GM23338 (cell line): ENCODE data around the gene TMX2. TPM values are rescaled to one million over a fixed set of nuclear protein-coding genes. Genes with fewer than 3 reads are reported as not detected.
A peak's percentile ranks its signal among the peaks of the same experiment; 100 is the strongest.

Experiments used
- ATAC-seq: fragments of 200-7000 bp; cut with Tn5 transposase; 3 replicates; pipeline ENCODE4 v1.9.1; 2020
- DNase-seq: peaks from one replicate; pipeline ENCODE4 v3.0.0-alpha.2; 2015; ENCODE audit warnings: low spot score
- H2AFZ ChIP-seq: fragments of 200-600 bp; sonication (generic); 2 replicates; pipeline ENCODE4 v1.8.0; 2016; ENCODE audit warnings: antibody characterized with exemption, mild to moderate bottlenecking, moderate library complexity
- H3F3A ChIP-seq: fragments of 200-600 bp; sonication (generic); replicated peaks from 2 replicates; pipeline ENCODE4 v1.8.0; 2017; ENCODE audit warnings: antibody characterized with exemption, mixed run types, low read depth
- H3K27ac ChIP-seq: fragments of 200-600 bp; sonication (generic); 2 replicates; pipeline ENCODE4 v1.6.1; 2016; ENCODE audit warnings: low read depth
- H3K27me3 ChIP-seq: fragments of 200-600 bp; sonication (generic); 2 replicates; pipeline ENCODE4 v1.8.0; 2016; ENCODE audit warnings: mild to moderate bottlenecking, mixed run types, moderate library complexity; ENCODE audit not compliant: insufficient read depth
- H3K36me3 ChIP-seq: fragments of 200-600 bp; sonication (generic); 2 replicates; pipeline ENCODE4 v1.8.0; 2016; ENCODE audit warnings: mild to moderate bottlenecking; ENCODE audit not compliant: insufficient read depth
- H3K4me1 ChIP-seq: fragments of 200-600 bp; sonication (generic); 2 replicates; pipeline ENCODE4 v1.8.0; 2016; ENCODE audit warnings: mild to moderate bottlenecking, moderate library complexity; ENCODE audit not compliant: insufficient read depth
- H3K4me2 ChIP-seq: fragments of 200-600 bp; sonication (generic); 2 replicates; pipeline ENCODE4 v1.7.1; 2017; ENCODE audit warnings: mixed run types
- H3K4me3 ChIP-seq: fragments of 200-600 bp; sonication (generic); 2 replicates; pipeline ENCODE4 v1.6.1; 2016; ENCODE audit warnings: mixed run types
- H3K79me2 ChIP-seq: fragments of 200-600 bp; sonication (generic); replicated peaks from 2 replicates; pipeline ENCODE4 v1.8.0; 2017; ENCODE audit warnings: mild to moderate bottlenecking; ENCODE audit not compliant: insufficient read depth
- H3K9me2 ChIP-seq: fragments of 200-600 bp; sonication (generic); 2 replicates; pipeline ENCODE4 v1.8.0; 2017; ENCODE audit not compliant: insufficient read depth
- H4K20me1 ChIP-seq: fragments of 200-600 bp; sonication (generic); replicated peaks from 2 replicates; pipeline ENCODE4 v1.8.0; 2017; ENCODE audit warnings: mild to moderate bottlenecking; ENCODE audit not compliant: insufficient read depth
- H3K27ac Mint-ChIP-seq: 2 replicates; pipeline ENCODE4 v1.8.0; 2020; ENCODE audit warnings: inconsistent platforms, mild to moderate bottlenecking, moderate library complexity, mixed read lengths
- H3K27me3 Mint-ChIP-seq: 3 replicates; pipeline ENCODE4 v1.8.0; 2022; ENCODE audit warnings: low read depth, mild to moderate bottlenecking, moderate library complexity, mixed read lengths, inconsistent platforms; ENCODE audit not compliant: insufficient read depth, poor library complexity
- H3K36me3 Mint-ChIP-seq: 3 replicates; pipeline ENCODE4 v1.8.0; 2021; ENCODE audit warnings: low read depth, mild to moderate bottlenecking, inconsistent platforms, moderate library complexity, mixed read lengths
- H3K4me1 Mint-ChIP-seq: 3 replicates; pipeline ENCODE4 v1.8.0; 2020; ENCODE audit warnings: mild to moderate bottlenecking, inconsistent platforms, mixed read lengths
- H3K4me3 Mint-ChIP-seq: 3 replicates; pipeline ENCODE4 v1.8.0; 2021; ENCODE audit warnings: moderate library complexity, mild to moderate bottlenecking, inconsistent platforms, mixed read lengths
- H3K9me3 Mint-ChIP-seq: 3 replicates; pipeline ENCODE4 v1.8.0; 2020; ENCODE audit warnings: moderate library complexity, mild to moderate bottlenecking, inconsistent platforms, mixed read lengths
- CREB1 ChIP-seq: fragments of 250-450 bp; sonication (Bioruptor Pico); IDR thresholded peaks from 2 replicates; pipeline ENCODE4 v1.5.0; 2020; ENCODE audit warnings: low read depth, mild to moderate bottlenecking, moderate library complexity
- CTCF ChIP-seq, 2 experiments: fragments of 200-600 bp in 1 of 2; sonication (generic) in 1 of 2; conservative IDR thresholded peaks; 2 replicates each; pipeline versions ENCODE4 v1.5.1 to v1.6.1; 2016 to 2017; ENCODE audit warnings: antibody characterized with exemption in 2 of 2, low read depth in 2 of 2, mild to moderate bottlenecking in 2 of 2, moderate library complexity in 1 of 2
- ETS1 ChIP-seq: IDR thresholded peaks from 2 replicates; pipeline ENCODE4 v1.6.1; 2016; ENCODE audit warnings: antibody characterized with exemption
- EZH2 ChIP-seq: fragments of 200-600 bp; sonication (generic); IDR thresholded peaks from one replicate; pipeline ENCODE4 v1.8.0; 2017; ENCODE audit warnings: antibody characterized with exemption, mild to moderate bottlenecking, low read depth; ENCODE audit not compliant: unreplicated experiment
- EZH2phosphoT487 ChIP-seq: fragments of 200-600 bp; sonication (generic); IDR thresholded peaks from one replicate; pipeline ENCODE4 v1.8.1; 2018; ENCODE audit warnings: antibody characterized with exemption; ENCODE audit not compliant: unreplicated experiment
- JUNB ChIP-seq: IDR thresholded peaks from one replicate; pipeline ENCODE4 v1.6.1; 2016; ENCODE audit warnings: antibody characterized with exemption; ENCODE audit not compliant: unreplicated experiment
- POLR2AphosphoS5 ChIP-seq: IDR thresholded peaks from 2 replicates; pipeline ENCODE4 v1.6.1; 2016; ENCODE audit warnings: antibody characterized with exemption, low read depth
- REST ChIP-seq: IDR thresholded peaks from one replicate; pipeline ENCODE4 v1.6.1; 2018; ENCODE audit warnings: antibody characterized with exemption; ENCODE audit not compliant: unreplicated experiment
- ZNF114 ChIP-seq: fragments of 250-450 bp; sonication (Bioruptor Pico); IDR thresholded peaks from 2 replicates; pipeline ENCODE4 v1.5.0; 2020; ENCODE audit warnings: mild to moderate bottlenecking, moderate library complexity
- ZNF331 ChIP-seq: fragments of 250-450 bp; sonication (Bioruptor Pico); IDR thresholded peaks from 2 replicates; pipeline ENCODE4 v1.5.0; 2020; ENCODE audit warnings: low read depth, mild to moderate bottlenecking, moderate library complexity
- ZNF462 ChIP-seq: fragments of 250-450 bp; sonication (Bioruptor Pico); IDR thresholded peaks from 2 replicates; pipeline ENCODE4 v1.5.0; 2020; ENCODE audit warnings: mild to moderate bottlenecking, moderate library complexity
- polyA plus RNA-seq: library from polyadenylated mRNA; unstranded; fragments of >200 nt; fragmentation: Nextera tagmentation; extraction: Ambion mirVana; gene quantifications from 2 replicates; pipeline ENCODE4 v1.2.1, GENCODE V29; 2016
- total RNA-seq: library from RNA; depleted of rRNA; stranded (reverse); fragments of >200 nt; shearing (Covaris generic); gene quantifications from 2 replicates; pipeline ENCODE4 v1.2.3, GENCODE V29; 2014

The TMX2 gene
- total and polyA plus RNA-seq, 2 experiments from 2014 or later = 59.2 to 69.3 TPM

GRCh38 chr11:57668434-57668782 lies 44.0 kb upstream of the TMX2 start (continued):
- TF ChIP-seq ZNF462 (CRISPR knock-in tag) = no peak
- no peak for TF ChIP-seq ETS1

- Histone ChIP-seq H3K4me1 (peaks cover 22% of the 10 kb centered on the region), H3K9me2 (no peaks in the 10 kb centered on the region), H3K27ac (no peak overlapping the region), H3K79me2 (peaks cover 95% of the 10 kb centered on the region), H3K4me2 (no peak overlapping the region), H3K4me3 (no peak overlapping the region), H3K36me3 (peaks cover 27% of the 10 kb centered on the region), H4K20me1 (peaks cover 4% of the 10 kb centered on the region), H2AFZ (no peak overlapping the region), H3K27me3 (no peaks in the 10 kb centered on the region), H3F3A (no peaks in the 10 kb centered on the region; the same call in 1 of the 2 replicates)
- Mint-ChIP-seq H3K27ac (peak overlapping the region; percentile 33), H3K9me3 (no peaks in the 10 kb centered on the region), H3K4me3 (peak overlapping the region; percentile 1; the same call in 1 of the 3 replicates), H3K4me1 (peaks cover 44% of the 10 kb centered on the region), H3K27me3 (no peaks in the 10 kb centered on the region), H3K36me3 (peaks cover 47% of the 10 kb centered on the region)
- no peak for ATAC-seq
- no peak for DNase-seq
- no peak for TF ChIP-seq EZH2phosphoT487
- TF ChIP-seq CREB1 = no peak
- TF ChIP-seq ZNF114 (CRISPR knock-in tag) = no peak
- no peak for TF ChIP-seq CTCF (conservative IDR thresholded peaks at IDR 0.05; ENCODE audit: low read depth in 2 of 2)
- no peak for TF ChIP-seq JUNB
- TF ChIP-seq ZNF331 (CRISPR knock-in tag) = no peak
- no peak for TF ChIP-seq REST
- TF ChIP-seq EZH2 = no peak
- no peak for TF ChIP-seq ETS1
- no peak for TF ChIP-seq POLR2AphosphoS5
Observed at GRCh38 chr11:57674251-57674650, 38.1 kb upstream of the TMX2 start.
